ENCODE data around the gene THAP12. TPM values are rescaled to one million over a fixed set of nuclear protein-coding genes. Genes with fewer than 3 reads are reported as not detected.

The THAP12 gene
- total RNA-seq, 1 donor from 2014 or later: 34.3 TPM

DNA sequence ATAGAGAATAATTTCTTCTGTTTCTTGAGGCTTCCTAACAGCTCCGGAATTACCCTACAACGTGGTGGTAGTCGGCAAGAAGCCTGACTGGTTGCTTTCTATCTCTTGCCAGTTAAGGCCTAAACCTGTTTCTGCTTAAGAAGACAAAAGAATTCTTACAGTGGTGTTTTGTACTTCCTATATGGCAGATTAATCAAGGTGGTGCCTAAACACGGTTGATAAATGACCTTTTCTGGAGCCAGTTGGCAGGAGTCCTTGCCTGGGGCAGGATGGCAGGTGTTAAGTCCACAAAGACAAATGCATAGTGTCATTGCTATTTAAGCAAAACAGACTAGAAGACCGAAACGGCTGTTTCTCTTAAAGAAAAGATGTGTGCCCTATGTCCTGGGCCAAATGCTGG, 10.1 kb upstream of the THAP12 start:
- TF ChIP-seq, protein P1, sequence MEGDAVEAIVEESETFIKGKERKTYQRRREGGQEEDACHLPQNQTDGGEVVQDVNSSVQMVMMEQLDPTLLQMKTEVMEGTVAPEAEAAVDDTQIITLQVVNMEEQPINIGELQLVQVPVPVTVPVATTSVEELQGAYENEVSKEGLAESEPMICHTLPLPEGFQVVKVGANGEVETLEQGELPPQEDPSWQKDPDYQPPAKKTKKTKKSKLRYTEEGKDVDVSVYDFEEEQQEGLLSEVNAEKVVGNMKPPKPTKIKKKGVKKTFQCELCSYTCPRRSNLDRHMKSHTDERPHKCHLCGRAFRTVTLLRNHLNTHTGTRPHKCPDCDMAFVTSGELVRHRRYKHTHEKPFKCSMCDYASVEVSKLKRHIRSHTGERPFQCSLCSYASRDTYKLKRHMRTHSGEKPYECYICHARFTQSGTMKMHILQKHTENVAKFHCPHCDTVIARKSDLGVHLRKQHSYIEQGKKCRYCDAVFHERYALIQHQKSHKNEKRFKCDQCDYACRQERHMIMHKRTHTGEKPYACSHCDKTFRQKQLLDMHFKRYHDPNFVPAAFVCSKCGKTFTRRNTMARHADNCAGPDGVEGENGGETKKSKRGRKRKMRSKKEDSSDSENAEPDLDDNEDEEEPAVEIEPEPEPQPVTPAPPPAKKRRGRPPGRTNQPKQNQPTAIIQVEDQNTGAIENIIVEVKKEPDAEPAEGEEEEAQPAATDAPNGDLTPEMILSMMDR (IDR thresholded peaks at IDR 0.05): no peak
- no peak for ATAC-seq
- Histone ChIP-seq H3K27ac (no peak overlapping the region), H3K27me3 (ENCODE audit: low read depth) (no peaks in the 10 kb centered on the region), H3K9me3 (no peaks in the 10 kb centered on the region), H3K4me3 (no peak overlapping the region), H3K4me1 (no peaks in the 10 kb centered on the region), H3K36me3 (no peaks in the 10 kb centered on the region)
- no peak for DNase-seq
- intact Hi-C loops (cut with DNase I): no loop called here

DNA sequence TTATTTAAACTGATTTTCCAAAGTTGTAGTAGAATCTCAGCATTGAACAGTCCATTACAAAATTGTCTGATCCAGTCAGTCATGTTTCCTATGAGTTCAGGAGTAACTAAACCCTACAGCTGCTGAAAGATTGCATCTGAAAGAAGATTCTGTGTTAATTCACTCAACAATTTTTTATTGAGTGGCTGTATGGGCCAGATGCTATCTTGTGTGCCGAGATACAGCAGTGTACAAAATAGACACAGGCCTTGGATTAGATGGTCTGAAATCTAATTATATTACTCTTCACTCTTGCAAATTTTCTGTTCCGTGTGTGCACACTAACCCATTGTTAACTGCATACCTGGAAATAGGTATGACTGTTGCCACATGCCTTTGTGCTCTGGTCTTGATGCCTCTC, 7.5 kb upstream of the THAP12 start:
- DNase-seq (no peak), ATAC-seq (no peak)
- TF ChIP-seq, protein P1 (IDR thresholded peaks at IDR 0.05): no peak
- Histone ChIP-seq H3K27ac (no peak overlapping the region), H3K4me1 (no peaks in the 10 kb centered on the region), H3K4me3 (no peak overlapping the region), H3K36me3 (no peaks in the 10 kb centered on the region), H3K27me3 (ENCODE audit: low read depth) (no peaks in the 10 kb centered on the region), H3K9me3 (no peaks in the 10 kb centered on the region)
- intact Hi-C loops (cut with DNase I): no loop called here

DNA sequence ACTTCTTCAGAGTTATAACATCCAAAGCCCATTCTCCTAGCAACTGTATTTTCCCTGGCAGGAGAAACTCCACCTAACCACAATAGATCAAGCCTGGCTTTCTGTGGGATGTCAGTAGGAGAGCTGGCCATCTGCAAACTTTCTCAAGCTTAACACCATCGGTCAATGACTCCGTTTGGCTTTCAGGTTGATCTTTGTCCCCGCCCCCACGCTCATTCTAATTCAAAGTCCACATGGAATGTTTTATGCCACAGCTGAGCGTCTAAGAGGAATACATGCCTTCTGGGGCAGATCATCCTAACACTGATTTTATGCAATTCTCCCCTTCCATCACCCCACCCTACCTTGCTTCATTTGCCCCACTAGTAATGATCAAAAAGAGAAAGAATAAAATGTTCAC, 5.0 kb upstream of the THAP12 start:
- Histone ChIP-seq H3K4me3 (no peak overlapping the region), H3K27ac (no peak overlapping the region), H3K4me1 (peaks cover 13% of the 10 kb centered on the region), H3K9me3 (no peaks in the 10 kb centered on the region), H3K36me3 (no peaks in the 10 kb centered on the region), H3K27me3 (ENCODE audit: low read depth) (no peaks in the 10 kb centered on the region)
- ATAC-seq (no peak), DNase-seq (no peak)
- TF ChIP-seq, protein P1 (IDR thresholded peaks at IDR 0.05): no peak
- intact Hi-C loops (cut with DNase I): no loop called here

DNA sequence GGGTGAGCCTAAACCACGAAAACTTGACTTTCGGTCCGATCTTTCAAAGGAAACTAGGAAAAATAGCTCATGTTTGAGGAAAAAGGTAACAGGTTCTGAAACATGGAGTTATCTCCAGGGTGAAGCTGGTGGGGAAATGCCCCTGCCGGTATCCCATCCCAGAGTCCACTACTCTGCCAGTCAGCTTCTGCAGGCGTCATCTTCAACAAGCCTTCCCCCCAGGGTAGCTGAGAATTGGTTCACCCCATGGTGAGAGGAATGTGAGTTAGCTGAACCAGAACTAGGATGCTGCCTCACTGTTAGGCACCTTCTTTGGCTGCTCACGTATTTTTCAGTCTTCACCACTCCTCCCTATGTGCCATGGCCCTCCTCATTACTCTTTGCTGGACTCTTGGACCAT, 1.3 kb upstream of the THAP12 start:
- H3K9me3 ChIP-seq: no peaks in the 10 kb centered on the region
- H3K27ac ChIP-seq: no peak overlapping the region
- no peaks in the 10 kb centered on the region for H3K36me3 ChIP-seq
- no peaks in the 10 kb centered on the region for H3K27me3 ChIP-seq (ENCODE audit: low read depth)
- H3K4me1 ChIP-seq: peaks cover 33% of the 10 kb centered on the region
- no peak for ATAC-seq
- TF ChIP-seq, protein P1 (IDR thresholded peaks at IDR 0.05): no peak
- DNase-seq: no peak
- intact Hi-C loops (cut with DNase I): no loop called here
- no peak overlapping the region for H3K4me3 ChIP-seq

DNA sequence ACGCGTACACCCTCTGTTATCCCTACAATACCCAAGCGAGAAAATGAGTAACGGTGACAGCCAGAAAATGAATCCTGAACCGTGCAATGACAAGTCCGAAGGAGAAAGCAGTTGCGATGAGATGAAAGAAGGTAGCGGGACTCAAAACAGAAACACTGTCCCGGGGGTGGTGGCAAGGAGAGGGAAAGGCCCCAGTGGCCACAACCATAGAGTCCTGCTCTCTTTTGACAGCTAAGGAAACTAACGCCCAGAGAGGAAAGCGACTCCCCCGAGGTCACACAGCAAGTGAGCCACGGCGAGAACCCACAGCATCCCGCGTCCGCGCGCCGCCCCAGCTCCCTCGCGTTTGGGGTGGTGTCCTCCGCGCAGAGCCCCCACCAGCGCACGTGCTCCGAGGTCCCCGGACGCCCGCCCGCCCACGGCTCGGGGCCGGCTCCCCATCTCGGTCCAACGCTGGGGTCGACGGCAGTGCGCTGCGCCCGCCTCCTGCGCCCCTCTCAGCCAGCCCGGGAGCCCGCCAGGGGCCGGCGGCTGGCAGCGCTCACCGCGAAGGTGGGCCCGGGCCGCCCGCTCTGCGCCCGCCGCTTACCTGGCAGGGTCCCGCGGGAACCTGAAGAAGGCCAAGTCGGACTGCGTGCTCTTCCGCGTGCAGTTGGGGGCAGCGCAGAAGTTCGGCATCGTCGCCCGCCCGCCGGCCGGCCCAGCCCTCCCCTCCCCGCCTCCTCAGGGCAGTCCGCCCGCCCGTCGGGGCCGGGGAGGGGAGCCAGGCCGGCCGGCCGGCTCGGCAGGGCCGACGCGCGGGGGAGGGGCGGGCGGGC, 564 bp downstream of the THAP12 start:
- TF ChIP-seq, protein P1 (IDR thresholded peaks at IDR 0.05): no peak
- Histone ChIP-seq H3K4me3 (peak overlapping the region; percentile 90), H3K4me1 (peaks cover 37% of the 10 kb centered on the region), H3K27ac (peak overlapping the region; percentile 89), H3K27me3 (ENCODE audit: low read depth) (no peaks in the 10 kb centered on the region), H3K9me3 (no peaks in the 10 kb centered on the region), H3K36me3 (no peaks in the 10 kb centered on the region)
- ATAC-seq (peak; percentile 1 to 24), DNase-seq (peak; percentile 62)
- intact Hi-C loops (cut with DNase I): no loop called here
